Measurements from ENCODE around the gene COX10.
"Not testable (repeated sequence)": the region's sequence is repeated elsewhere in the genome, so short reads cannot be mapped to it uniquely, and the experiment has no call there.

Gene COX10

GRCh38 chr17:14123619-14124278 lies 54.4 kb downstream of the COX10 start:
- no peak for DNase-seq (ENCODE audit: low read depth, low spot score)

- no peak for DNase-seq (ENCODE audit: low read depth, low spot score)
These were observed 55.5 kb downstream of the COX10 start for GRCh38 chr17:14124854-14125253.

GRCh38 chr17:14125518-14126137 lies 56.3 kb downstream of the COX10 start:
- DNase-seq (ENCODE audit: low read depth, low spot score): peak; percentile 28

- DNase-seq (ENCODE audit: low read depth, low spot score): no peak
These were observed 63.8 kb downstream of the COX10 start for GRCh38 chr17:14133104-14133503.

GRCh38 chr17:14134456-14134855 lies 65.2 kb downstream of the COX10 start:
- DNase-seq (ENCODE audit: low read depth, low spot score): no peak

GRCh38 chr17:14135906-14136590 lies 66.7 kb downstream of the COX10 start:
- DNase-seq (ENCODE audit: low read depth, low spot score): no peak

GRCh38 chr17:14138649-14139048 lies 69.3 kb downstream of the COX10 start:
- DNase-seq (ENCODE audit: low read depth, low spot score): no peak

DNA sequence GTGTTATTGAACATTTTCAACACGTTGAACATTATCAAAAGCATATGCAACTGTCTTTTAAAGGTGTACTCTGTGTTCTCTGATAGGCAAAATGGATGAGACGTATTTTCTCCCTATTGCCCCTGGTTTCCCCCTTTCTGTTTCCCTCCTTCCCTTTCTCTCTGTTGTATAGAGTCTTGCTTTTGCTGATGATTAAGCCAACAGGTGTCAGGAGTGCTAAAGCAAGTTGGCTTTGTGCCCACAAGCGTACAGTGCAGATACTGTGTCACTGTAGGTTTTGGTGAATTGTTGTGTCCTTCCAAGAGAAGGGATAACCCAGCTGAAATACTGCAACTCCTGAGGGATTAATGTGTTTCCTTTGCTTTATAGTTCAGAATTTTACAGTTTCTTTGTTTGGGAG lies 74.4 kb downstream of the COX10 start:
- peak; percentile 11 for DNase-seq (ENCODE audit: low read depth, low spot score)

DNA sequence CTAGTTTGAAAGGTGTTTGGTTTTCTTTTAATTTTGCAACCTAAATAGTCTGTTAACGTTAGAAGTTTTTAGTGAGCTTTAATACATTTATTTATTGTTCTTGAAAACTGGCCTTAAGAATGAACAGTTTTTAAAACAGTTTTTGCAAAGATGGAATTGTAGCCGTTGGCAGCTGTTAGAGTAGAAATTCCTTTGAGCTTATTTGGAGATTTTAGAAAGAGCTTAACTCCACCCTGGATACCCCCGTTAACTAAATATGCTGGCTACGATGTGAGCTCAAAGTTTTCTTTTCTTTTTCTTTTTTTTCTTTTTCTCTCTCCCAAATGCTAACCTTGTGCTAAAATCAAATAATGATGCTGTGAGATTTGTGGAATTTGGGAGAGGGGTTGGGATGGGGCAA lies 75.2 kb downstream of the COX10 start:
- no peak for DNase-seq (ENCODE audit: low read depth, low spot score)

GRCh38 chr17:14149751-14150150 lies 80.4 kb downstream of the COX10 start:
- DNase-seq (ENCODE audit: low read depth, low spot score): no peak

- no peak for DNase-seq (ENCODE audit: low read depth, low spot score)
These were observed 81.3 kb downstream of the COX10 start for GRCh38 chr17:14150619-14151018.

- no peak for DNase-seq (ENCODE audit: low read depth, low spot score)
These were observed 83.4 kb downstream of the COX10 start for GRCh38 chr17:14152721-14153120.

DNA sequence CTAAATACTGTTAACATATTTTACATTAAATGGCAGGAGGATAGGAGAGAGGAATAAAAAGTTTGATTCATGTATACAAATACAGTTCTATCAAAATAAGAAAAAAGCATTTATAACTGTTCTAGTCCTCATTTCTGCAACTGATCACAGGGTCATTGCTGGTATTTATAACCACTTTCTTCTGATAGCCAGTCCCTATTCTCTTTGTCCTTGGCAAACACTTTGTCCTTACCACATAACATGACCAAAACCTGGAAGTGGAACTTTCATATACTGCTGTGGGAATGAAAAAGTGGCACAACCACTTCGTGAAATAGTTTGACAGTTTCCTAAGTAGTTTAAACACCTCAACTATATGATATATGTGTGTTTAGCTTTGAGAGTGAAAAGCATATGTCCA lies 84.1 kb downstream of the COX10 start:
- DNase-seq (ENCODE audit: low read depth, low spot score): no peak

- no peak for DNase-seq (ENCODE audit: low read depth, low spot score)
These were observed 87.4 kb downstream of the COX10 start for GRCh38 chr17:14156689-14157088.

GRCh38 chr17:14157822-14158221 lies 88.5 kb downstream of the COX10 start:
- DNase-seq (ENCODE audit: low read depth, low spot score): no peak

DNA sequence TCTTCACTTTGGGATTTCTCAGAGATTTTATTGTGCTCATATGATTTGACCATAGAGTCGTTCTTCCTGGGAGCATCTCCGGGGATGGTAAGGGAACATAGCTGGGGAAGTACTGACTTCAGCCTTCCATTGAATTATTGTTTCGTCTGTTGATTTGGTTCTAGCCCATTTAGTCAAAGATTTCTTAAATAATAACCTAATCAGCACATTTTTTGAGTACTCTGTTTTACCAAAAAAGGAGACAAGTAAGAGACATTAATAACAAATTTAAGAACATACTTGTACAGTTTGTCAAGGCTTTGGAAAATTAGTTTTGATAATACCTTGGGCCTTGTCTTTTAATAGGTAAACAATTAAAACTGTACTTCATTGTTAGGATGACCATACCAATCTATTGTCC lies 89.4 kb downstream of the COX10 start:
- DNase-seq (ENCODE audit: low read depth, low spot score): no peak

DNA sequence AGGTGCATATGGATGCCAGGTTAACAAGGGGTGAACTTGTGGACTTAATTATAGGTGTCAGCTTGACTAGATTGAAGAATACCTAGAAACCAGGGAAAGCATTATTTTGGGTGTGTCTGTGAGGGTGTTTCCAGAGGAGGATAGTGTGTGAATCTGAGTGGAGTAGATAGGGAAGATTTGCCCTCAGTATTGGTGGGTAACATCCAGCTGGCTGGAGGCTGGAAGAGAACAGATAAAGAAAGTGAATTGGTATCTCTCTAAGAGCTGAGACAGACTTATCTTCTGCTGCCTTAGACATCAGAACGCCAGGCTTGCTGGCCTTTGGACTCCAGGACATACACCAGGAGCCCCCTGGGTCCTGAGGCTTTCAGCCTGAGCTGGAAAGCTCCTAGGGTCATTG lies 92.1 kb downstream of the COX10 start:
- DNase-seq (ENCODE audit: low read depth, low spot score): no peak

DNA sequence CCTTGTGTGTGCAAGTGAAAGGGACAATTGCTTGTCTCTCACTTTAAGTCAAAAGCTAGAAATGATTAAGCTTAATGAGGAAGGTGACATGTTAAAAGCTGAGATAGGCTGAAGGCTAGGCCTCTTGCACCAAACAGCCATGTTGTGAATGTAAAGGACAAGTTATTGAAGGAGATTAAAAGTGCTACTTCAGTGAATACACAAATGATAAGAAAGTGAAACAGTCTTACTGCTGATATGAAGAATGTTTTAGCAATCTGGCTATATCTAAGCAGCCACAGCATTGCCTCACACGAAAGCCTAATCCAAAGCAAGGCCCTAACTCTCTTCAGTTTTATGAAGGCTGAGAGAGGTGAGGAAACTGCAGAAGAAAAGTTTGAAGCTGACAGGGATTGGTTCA lies 96.3 kb downstream of the COX10 start:
- no peak for DNase-seq (ENCODE audit: low read depth, low spot score)

- not testable (repeated sequence) for DNase-seq (ENCODE audit: low read depth, low spot score)
These were observed 98.5 kb downstream of the COX10 start for GRCh38 chr17:14167831-14168230.

GRCh38 chr17:14168582-14168981 lies 99.3 kb downstream of the COX10 start:
- DNase-seq (ENCODE audit: low read depth, low spot score): no peak

- no peak for DNase-seq (ENCODE audit: low read depth, low spot score)
These were observed 100.0 kb downstream of the COX10 start for GRCh38 chr17:14169287-14169686.

DNA sequence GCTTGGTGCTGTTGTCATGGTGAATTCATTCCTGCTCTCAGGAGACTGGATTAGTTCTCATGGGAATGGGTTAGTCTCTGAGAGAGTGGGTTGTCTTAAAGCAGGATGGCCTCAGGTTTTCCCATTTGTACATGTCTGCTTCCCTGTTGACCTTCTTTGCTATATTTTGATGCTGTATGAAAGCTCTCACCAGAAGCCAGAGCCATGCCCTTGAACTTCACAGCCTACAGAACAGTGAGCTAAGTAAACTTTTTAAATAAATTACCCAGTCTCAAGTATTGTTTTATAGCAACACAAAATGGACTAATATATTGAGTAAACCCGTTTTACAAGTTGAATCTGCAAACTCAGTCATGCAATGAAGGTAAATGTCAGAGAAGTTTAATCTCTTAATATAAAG lies 100.6 kb downstream of the COX10 start:
- no peak for DNase-seq (ENCODE audit: low read depth, low spot score)

DNA sequence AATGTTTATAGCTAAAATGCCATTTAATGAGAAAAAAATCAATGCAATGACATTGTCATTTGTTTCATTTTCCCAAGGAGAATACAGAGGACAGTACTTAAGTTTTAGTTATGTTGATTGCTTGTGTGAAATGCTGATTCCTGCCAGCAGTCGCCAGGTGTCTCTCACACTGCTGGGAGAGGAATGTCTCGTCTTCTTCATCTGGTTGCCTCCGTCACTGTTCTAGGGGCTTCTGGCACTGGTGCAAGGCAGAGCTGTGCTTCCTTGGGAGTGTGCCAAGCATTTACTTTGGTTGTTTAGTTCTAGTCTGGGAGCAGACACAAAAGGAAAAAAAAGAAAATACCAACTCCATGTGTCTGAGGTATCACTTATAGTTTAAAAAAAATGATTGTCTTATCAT lies 107.7 kb downstream of the COX10 start:
- DNase-seq (ENCODE audit: low read depth, low spot score): peak; percentile 31
